Subcutaneous abdominal adipose tissue (tissue), 5 donors: ENCODE data around the gene KIT.

Experiments used
- H3K27ac ChIP-seq: one replicate; pipeline ENCODE4 v1.7.0; 2013; ENCODE audit warnings: low read depth, mild to moderate bottlenecking, inconsistent platforms, low read length, moderate library complexity
- H3K27me3 ChIP-seq, 5 donors: one replicate each; pipeline ENCODE4 v1.7.0; 2013; ENCODE audit warnings: low read length in 5 of 5, inconsistent platforms in 1 of 5; ENCODE audit not compliant: control insufficient read depth in 5 of 5, insufficient read depth in 4 of 5
- H3K36me3 ChIP-seq, 5 donors: one replicate each; pipeline ENCODE4 v1.7.0; 2013; ENCODE audit warnings: low read length in 5 of 5; ENCODE audit not compliant: control insufficient read depth in 5 of 5, insufficient read depth in 5 of 5
- H3K4me1 ChIP-seq, 5 donors: one replicate each; pipeline ENCODE4 v1.7.0; 2013; ENCODE audit warnings: low read length in 5 of 5, mild to moderate bottlenecking in 3 of 5, moderate library complexity in 1 of 5; ENCODE audit not compliant: control insufficient read depth in 5 of 5, insufficient read depth in 5 of 5
- H3K4me3 ChIP-seq, 5 donors: one replicate each; pipeline ENCODE4 v1.7.0; 2013; ENCODE audit warnings: low read length in 5 of 5, low read depth in 1 of 5
- H3K9ac ChIP-seq, 5 donors: one replicate each; pipeline ENCODE4 v1.7.0; 2013; ENCODE audit warnings: low read length in 5 of 5, mild to moderate bottlenecking in 4 of 5, moderate library complexity in 3 of 5
- H3K9me3 ChIP-seq, 5 donors: one replicate each; pipeline ENCODE4 v1.7.0; 2013; ENCODE audit warnings: low read length in 5 of 5; ENCODE audit not compliant: control insufficient read depth in 5 of 5
- donor health status: healthy.
- donor health status: healthy.
- donor health status: healthy.
- donor health status: healthy.
- donor health status: healthy.

KIT gene

GRCh38 chr4:54695337-54695736 lies 37.6 kb downstream of the KIT start:
- Histone ChIP-seq H3K36me3 (peaks cover 0 to 7% (median 0%) of the 10 kb centered on the region in 5 donors), H3K9me3 (no peaks in the 10 kb centered on the region), H3K4me1 (no peaks in the 10 kb centered on the region), H3K4me3 (no peak overlapping the region), H3K27me3 (no peaks in the 10 kb centered on the region), H3K27ac (no peak overlapping the region), H3K9ac (no peak overlapping the region)

- H3K9me3 ChIP-seq: no peaks in the 10 kb centered on the region
- H3K36me3 ChIP-seq: peaks cover 0 to 7% (median 0%) of the 10 kb centered on the region in 5 donors
- no peak overlapping the region for H3K4me3 ChIP-seq
- no peak overlapping the region for H3K9ac ChIP-seq
- H3K27me3 ChIP-seq: no peaks in the 10 kb centered on the region
- no peaks in the 10 kb centered on the region for H3K4me1 ChIP-seq
- H3K27ac ChIP-seq: no peak overlapping the region
These were observed 38.0 kb downstream of the KIT start for GRCh38 chr4:54695788-54696187.

GRCh38 chr4:54696649-54697048 lies 38.9 kb downstream of the KIT start:
- Histone ChIP-seq H3K27me3 (no peaks in the 10 kb centered on the region), H3K36me3 (peaks cover 0 to 7% (median 0%) of the 10 kb centered on the region in 5 donors), H3K9ac (no peak overlapping the region), H3K27ac (no peak overlapping the region), H3K4me3 (no peak overlapping the region), H3K9me3 (no peaks in the 10 kb centered on the region), H3K4me1 (no peaks in the 10 kb centered on the region)

- Histone ChIP-seq H3K4me1 (no peaks in the 10 kb centered on the region), H3K27me3 (no peaks in the 10 kb centered on the region), H3K27ac (no peak overlapping the region), H3K9me3 (no peaks in the 10 kb centered on the region), H3K36me3 (peaks cover 0 to 7% (median 0%) of the 10 kb centered on the region in 5 donors), H3K9ac (no peak overlapping the region), H3K4me3 (no peak overlapping the region)
These were observed 43.2 kb downstream of the KIT start for GRCh38 chr4:54700986-54701385.

- Histone ChIP-seq H3K9ac (no peak overlapping the region), H3K36me3 (peaks cover 0 to 5% (median 0%) of the 10 kb centered on the region in 5 donors), H3K9me3 (no peaks in the 10 kb centered on the region), H3K4me1 (no peaks in the 10 kb centered on the region), H3K27me3 (no peaks in the 10 kb centered on the region), H3K4me3 (no peak overlapping the region), H3K27ac (no peak overlapping the region)
These were observed 45.4 kb downstream of the KIT start for GRCh38 chr4:54703182-54703581.

- no peak overlapping the region for H3K4me3 ChIP-seq
- no peaks in the 10 kb centered on the region for H3K9me3 ChIP-seq
- H3K27ac ChIP-seq: no peak overlapping the region
- H3K27me3 ChIP-seq: no peaks in the 10 kb centered on the region
- H3K36me3 ChIP-seq: no peaks in the 10 kb centered on the region
- H3K9ac ChIP-seq: no peak overlapping the region
- H3K4me1 ChIP-seq: no peaks in the 10 kb centered on the region
These were observed 49.6 kb downstream of the KIT start for GRCh38 chr4:54707406-54707805.

- H3K36me3 ChIP-seq: no peaks in the 10 kb centered on the region
- H3K9me3 ChIP-seq: no peaks in the 10 kb centered on the region
- no peaks in the 10 kb centered on the region for H3K4me1 ChIP-seq
- no peak overlapping the region for H3K27ac ChIP-seq
- no peak overlapping the region for H3K9ac ChIP-seq
- no peaks in the 10 kb centered on the region for H3K27me3 ChIP-seq
- H3K4me3 ChIP-seq: no peak overlapping the region
These were observed 50.9 kb downstream of the KIT start for GRCh38 chr4:54708339-54709279.

GRCh38 chr4:54709400-54709799 lies 51.6 kb downstream of the KIT start:
- H3K9me3 ChIP-seq: no peaks in the 10 kb centered on the region
- H3K36me3 ChIP-seq: no peaks in the 10 kb centered on the region
- no peak overlapping the region for H3K9ac ChIP-seq
- H3K27ac ChIP-seq: no peak overlapping the region
- H3K27me3 ChIP-seq: no peaks in the 10 kb centered on the region
- H3K4me1 ChIP-seq: no peaks in the 10 kb centered on the region
- H3K4me3 ChIP-seq: no peak overlapping the region

- no peak overlapping the region for H3K27ac ChIP-seq
- H3K36me3 ChIP-seq: no peaks in the 10 kb centered on the region
- no peak overlapping the region for H3K4me3 ChIP-seq
- no peaks in the 10 kb centered on the region for H3K27me3 ChIP-seq
- H3K9me3 ChIP-seq: no peaks in the 10 kb centered on the region
- no peaks in the 10 kb centered on the region for H3K4me1 ChIP-seq
- H3K9ac ChIP-seq: no peak overlapping the region
These were observed 54.4 kb downstream of the KIT start for GRCh38 chr4:54712206-54712605.

GRCh38 chr4:54714631-54715030 lies 56.9 kb downstream of the KIT start:
- H3K9me3 ChIP-seq: no peaks in the 10 kb centered on the region
- H3K4me3 ChIP-seq: no peak overlapping the region
- no peaks in the 10 kb centered on the region for H3K36me3 ChIP-seq
- no peak overlapping the region for H3K27ac ChIP-seq
- H3K27me3 ChIP-seq: no peaks in the 10 kb centered on the region
- no peaks in the 10 kb centered on the region for H3K4me1 ChIP-seq
- no peak overlapping the region for H3K9ac ChIP-seq
